Testis (tissue), 3 donors: ENCODE measurements around the gene MYL11. TPM values are rescaled to one million over a fixed set of nuclear protein-coding genes. Genes with fewer than 3 reads are reported as not detected.

Source experiments
- DNase-seq: peaks from one replicate; pipeline ENCODE4 v3.0.0-alpha.2; 2019
- H3K27ac ChIP-seq, 2 donors: fragments of 200-600 bp; sonication (generic); one replicate each; pipeline ENCODE4 v1.5.1; 2019
- H3K27me3 ChIP-seq: fragments of 200-600 bp; sonication (generic); one replicate; pipeline ENCODE4 v1.5.1; 2019
- H3K36me3 ChIP-seq: fragments of 200-600 bp; sonication (generic); one replicate; pipeline ENCODE4 v1.5.1; 2017; ENCODE audit warnings: low read depth; ENCODE audit errors: missing control alignments
- H3K4me1 ChIP-seq: fragments of 200-600 bp; sonication (generic); one replicate; pipeline ENCODE4 v1.5.1; 2019
- H3K4me3 ChIP-seq, 2 donors: fragments of 200-600 bp; sonication (generic); one replicate each; pipeline ENCODE4 v1.5.1; 2017 to 2019
- H3K9me3 ChIP-seq: fragments of 200-600 bp; sonication (generic); one replicate; pipeline ENCODE4 v1.5.1; 2017
- CTCF ChIP-seq, 3 experiments: fragments of 450-650 bp in 2 of 3; fragments of 200-600 bp in 1 of 3; sonication (generic) in 1 of 3; IDR thresholded peaks; one replicate each; pipeline ENCODE4 v1.5.1; 2016 to 2019; ENCODE audit warnings: antibody characterized with exemption in 3 of 3, mild to moderate bottlenecking in 2 of 3, moderate library complexity in 1 of 3
- POLR2A ChIP-seq: fragments of 450-650 bp; IDR thresholded peaks from one replicate; pipeline ENCODE4 v1.6.1; 2017; ENCODE audit warnings: antibody characterized with exemption, mild to moderate bottlenecking, moderate library complexity
- WGBS, 2 donors: methylation state at CpG; one replicate each; pipeline ENCODE4 v1.1.5; 2018; 5-methylcytosine and 5-hydroxymethylcytosine counted together
- intact Hi-C: fragments of 100-400 bp; cut with DNase I; formaldehyde crosslinking; loops from one replicate; pipeline ENCODE4 v1.15.1; 2023; ENCODE audit warnings: low total_unique reads
- polyA plus RNA-seq: library from polyadenylated mRNA; stranded (reverse); fragments of 350-450 nt; fragmentation: Illumina TruSeq; extraction: RNeasy Lipid Tissue Mini Kit (QIAGEN cat#74804); gene quantifications from one replicate; pipeline ENCODE4 v1.2.3, GENCODE V29; 2014; ENCODE audit warnings: low read depth, low replicate concordance; ENCODE audit not compliant: insufficient read depth
- total RNA-seq, 2 donors: library from RNA; depleted of rRNA; stranded (reverse); fragments of >200 nt; gene quantifications; one replicate each; pipeline ENCODE4 v1.2.3, GENCODE V29; 2016

The MYL11 gene
- total and polyA plus RNA-seq, 3 donors from 2014 or later, result 2.5 to 18.5 (median 4.2) TPM

GRCh38 chr16:30378236-30379157 is 3.9 kb downstream of the MYL11 start:
- H3K36me3 ChIP-seq, result no peaks in the 10 kb centered on the region
- peak; percentile 99 for DNase-seq
- no peaks in the 10 kb centered on the region for H3K9me3 ChIP-seq
- H3K27me3 ChIP-seq, result no peaks in the 10 kb centered on the region
- WGBS, 2 donors, result 1% methylated on average over 32 to 62 of the region's 67 CpGs
- peak overlapping the region; percentile 98 to 100 for H3K27ac ChIP-seq
- intact Hi-C loops, result no loop called here
- peak overlapping the region; percentile 66 to 95 for H3K4me3 ChIP-seq
- peaks cover 13% of the 10 kb centered on the region for H3K4me1 ChIP-seq
- TF ChIP-seq POLR2A (no peak), CTCF (IDR thresholded peaks at IDR 0.05) (peak in 1 of 3 experiments; percentile 18)

- H3K27ac ChIP-seq, result peak overlapping the region; percentile 98 to 100
- intact Hi-C loops, result no loop called here
- H3K9me3 ChIP-seq, result no peaks in the 10 kb centered on the region
- peaks cover 13% of the 10 kb centered on the region for H3K4me1 ChIP-seq
- no peaks in the 10 kb centered on the region for H3K36me3 ChIP-seq
- H3K27me3 ChIP-seq, result no peaks in the 10 kb centered on the region
- TF ChIP-seq CTCF (IDR thresholded peaks at IDR 0.05) (no peak), POLR2A (no peak)
- H3K4me3 ChIP-seq, result peak overlapping the region; percentile 66 to 95
- 25 to 35% methylated on average over 13 to 27 of the region's 27 CpGs for WGBS, 2 donors
- no peak for DNase-seq
These were observed 4.7 kb downstream of the MYL11 start for GRCh38 chr16:30379158-30379783.

GRCh38 chr16:30380072-30380802 is 5.6 kb downstream of the MYL11 start:
- Histone ChIP-seq H3K9me3 (no peaks in the 10 kb centered on the region), H3K36me3 (no peaks in the 10 kb centered on the region), H3K4me3 (no peak overlapping the region), H3K27me3 (no peaks in the 10 kb centered on the region), H3K27ac (no peak overlapping the region), H3K4me1 (peaks cover 13% of the 10 kb centered on the region)
- DNase-seq, result no peak
- 83 to 89% methylated on average over 4 of the region's 4 CpGs for whole genome bisulfite sequencing, 2 donors
- TF ChIP-seq CTCF (IDR thresholded peaks at IDR 0.05) (no peak), POLR2A (no peak)
- intact Hi-C loops, result no loop called here

- no peaks in the 10 kb centered on the region for H3K36me3 ChIP-seq
- H3K9me3 ChIP-seq, result no peaks in the 10 kb centered on the region
- intact Hi-C loops, result no loop called here
- peaks cover 13% of the 10 kb centered on the region for H3K4me1 ChIP-seq
- H3K27ac ChIP-seq, result no peak overlapping the region
- H3K4me3 ChIP-seq, result no peak overlapping the region
- no peak for TF ChIP-seq CTCF (IDR thresholded peaks at IDR 0.05)
- TF ChIP-seq POLR2A, result no peak
- no peak for DNase-seq
- no peaks in the 10 kb centered on the region for H3K27me3 ChIP-seq
- 76 to 84% methylated on average over 6 of the region's 6 CpGs for WGBS, 2 donors
These were observed 6.2 kb downstream of the MYL11 start for GRCh38 chr16:30380803-30381208.
